Cardiac muscle cell (in vitro differentiated cells and primary cell): ENCODE measurements around the gene TAF1B. TPM values are rescaled to one million over a fixed set of nuclear protein-coding genes. Genes with fewer than 3 reads are reported as not detected.

Experiments used
- DNase-seq, 2 donors: peaks; one replicate each; pipeline versions ENCODE4 v3.0.0 to v3.0.0-alpha.2; 2010 to 2017; ENCODE audit warnings: low read depth in 1 of 2, low spot score in 1 of 2
- H3K27ac ChIP-seq: fragments of 200-600 bp; sonication (generic); 2 replicates; pipeline ENCODE4 v1.5.1; 2016
- H3K27me3 ChIP-seq: fragments of 200-600 bp; sonication (generic); 2 replicates; pipeline ENCODE4 v1.6.0; 2016; ENCODE audit warnings: control low read depth
- H3K36me3 ChIP-seq: fragments of 200-600 bp; sonication (generic); 2 replicates; pipeline ENCODE4 v1.5.1; 2016; ENCODE audit warnings: control low read depth
- H3K4me1 ChIP-seq: fragments of 200-600 bp; sonication (generic); 2 replicates; pipeline ENCODE4 v1.8.1; 2017; ENCODE audit warnings: low read depth, mild to moderate bottlenecking, mixed run types
- H3K4me3 ChIP-seq: fragments of 200-600 bp; sonication (generic); 2 replicates; pipeline ENCODE4 v1.5.1; 2016; ENCODE audit warnings: mild to moderate bottlenecking
- H3K9me3 ChIP-seq: fragments of 200-600 bp; sonication (generic); 2 replicates; pipeline ENCODE4 v1.5.1; 2017; ENCODE audit warnings: low read depth, mild to moderate bottlenecking, control low read depth
- CTCF ChIP-seq: IDR thresholded peaks from 2 replicates; pipeline ENCODE4 v1.5.1; 2012; ENCODE audit warnings: low read depth, mild to moderate bottlenecking, low read length
- polyA plus RNA-seq: library from polyadenylated mRNA; unstranded; fragments of >200 nt; fragmentation: Nextera tagmentation; extraction: Ambion mirVana; gene quantifications from 2 replicates; pipeline ENCODE4 v1.2.1, GENCODE V29; 2016
- total RNA-seq: library from RNA; depleted of rRNA; stranded (reverse); fragments of >200 nt; gene quantifications from 2 replicates; pipeline ENCODE4 v1.2.3, GENCODE V29; 2016

TAF1B gene
- total and polyA plus RNA-seq, 2 experiments from 2014 or later, result 11.2 to 14.2 TPM

- Histone ChIP-seq H3K9me3 (no peaks in the 10 kb centered on the region), H3K4me3 (no peak overlapping the region), H3K27ac (no peak overlapping the region), H3K36me3 (no peaks in the 10 kb centered on the region), H3K27me3 (no peaks in the 10 kb centered on the region), H3K4me1 (peaks cover 21% of the 10 kb centered on the region)
- no peak for DNase-seq
- no peak for TF ChIP-seq CTCF
Measured at GRCh38 chr2:9966491-9967022, 123.3 kb downstream of the TAF1B start.

GRCh38 chr2:9967053-9967775, 123.9 kb downstream of the TAF1B start:
- H3K4me1 ChIP-seq, result peaks cover 21% of the 10 kb centered on the region
- H3K36me3 ChIP-seq, result no peaks in the 10 kb centered on the region
- no peaks in the 10 kb centered on the region for H3K27me3 ChIP-seq
- TF ChIP-seq CTCF, result no peak
- DNase-seq, result no peak
- no peak overlapping the region for H3K4me3 ChIP-seq
- no peak overlapping the region for H3K27ac ChIP-seq
- H3K9me3 ChIP-seq, result no peaks in the 10 kb centered on the region

- H3K36me3 ChIP-seq, result no peaks in the 10 kb centered on the region
- no peak overlapping the region for H3K4me3 ChIP-seq
- H3K4me1 ChIP-seq, result peaks cover 24% of the 10 kb centered on the region
- no peak overlapping the region for H3K27ac ChIP-seq
- no peak for DNase-seq
- no peaks in the 10 kb centered on the region for H3K27me3 ChIP-seq
- no peak for TF ChIP-seq CTCF
- H3K9me3 ChIP-seq, result no peaks in the 10 kb centered on the region
Measured at GRCh38 chr2:9968553-9969497, 125.6 kb downstream of the TAF1B start.

GRCh38 chr2:9970200-9971044, 127.1 kb downstream of the TAF1B start:
- Histone ChIP-seq H3K27me3 (no peaks in the 10 kb centered on the region), H3K36me3 (no peaks in the 10 kb centered on the region), H3K4me1 (peaks cover 39% of the 10 kb centered on the region), H3K9me3 (no peaks in the 10 kb centered on the region), H3K27ac (no peak overlapping the region), H3K4me3 (no peak overlapping the region)
- DNase-seq, result peak in 1 of 2 donors; percentile 18
- TF ChIP-seq CTCF, result no peak

GRCh38 chr2:9971105-9971818, 128.0 kb downstream of the TAF1B start:
- Histone ChIP-seq H3K36me3 (no peaks in the 10 kb centered on the region), H3K4me3 (no peak overlapping the region), H3K27ac (no peak overlapping the region), H3K27me3 (no peaks in the 10 kb centered on the region), H3K4me1 (peaks cover 42% of the 10 kb centered on the region), H3K9me3 (no peaks in the 10 kb centered on the region)
- TF ChIP-seq CTCF, result no peak
- peak in 1 of 2 donors; percentile 26 for DNase-seq
